Osteoblast (primary cell): ENCODE results near the gene MAST3. TPM values are rescaled to one million over a fixed set of nuclear protein-coding genes. Genes with fewer than 3 reads are reported as not detected.
A peak's percentile ranks its signal among the peaks of the same experiment; 100 is the strongest.

Experiments
- DNase-seq: peaks from one replicate; pipeline ENCODE4 v3.0.0; 2011; ENCODE audit warnings: low spot score, mixed read lengths; ENCODE audit not compliant: insufficient read length; ENCODE audit errors: missing footprints
- H2AFZ ChIP-seq: 2 replicates; pipeline ENCODE4 v1.6.0; 2011; ENCODE audit warnings: mild to moderate bottlenecking, low read length
- H3K27ac ChIP-seq: 2 replicates; pipeline ENCODE4 v1.5.1; 2011; ENCODE audit warnings: mild to moderate bottlenecking, low read depth, low read length, moderate library complexity
- H3K27me3 ChIP-seq: 2 replicates; pipeline ENCODE4 v1.6.0; 2012; ENCODE audit warnings: mild to moderate bottlenecking, control low read depth, inconsistent platforms, low read length, moderate library complexity; ENCODE audit not compliant: insufficient read depth
- H3K36me3 ChIP-seq: 2 replicates; pipeline ENCODE4 v1.5.1; 2011; ENCODE audit warnings: mild to moderate bottlenecking, low read length, control low read depth, moderate library complexity; ENCODE audit not compliant: insufficient read depth
- H3K4me1 ChIP-seq: 2 replicates; pipeline ENCODE4 v1.5.1; 2011; ENCODE audit warnings: mild to moderate bottlenecking, low read length, control low read depth, moderate library complexity; ENCODE audit not compliant: insufficient read depth
- H3K4me2 ChIP-seq: 2 replicates; pipeline ENCODE4 v1.6.0; 2011; ENCODE audit warnings: mild to moderate bottlenecking, low read length; ENCODE audit not compliant: insufficient read depth
- H3K4me3 ChIP-seq: fragments of 200-600 bp; sonication (generic); 3 replicates; pipeline ENCODE4 v1.5.1; 2012; ENCODE audit warnings: mild to moderate bottlenecking, low read length, inconsistent platforms; ENCODE audit not compliant: insufficient read depth
- H3K79me2 ChIP-seq: 2 replicates; pipeline ENCODE4 v1.6.0; 2012; ENCODE audit warnings: mild to moderate bottlenecking, low read length, control low read depth, inconsistent platforms; ENCODE audit not compliant: insufficient read depth
- H3K9me3 ChIP-seq: 2 replicates; pipeline ENCODE4 v1.5.1; 2011; ENCODE audit warnings: low read depth, low read length, control low read depth
- H4K20me1 ChIP-seq: 2 replicates; pipeline ENCODE4 v1.6.0; 2012; ENCODE audit warnings: mild to moderate bottlenecking, low read length, control low read depth; ENCODE audit not compliant: insufficient read depth
- CTCF ChIP-seq: IDR thresholded peaks from 2 replicates; pipeline ENCODE4 v1.5.1; 2011; ENCODE audit warnings: mild to moderate bottlenecking, low read depth, low read length, moderate library complexity; ENCODE audit errors: extremely low read depth
- total RNA-seq: library from RNA; depleted of rRNA; stranded (reverse); fragments of >200 nt; gene quantifications from 2 replicates; pipeline ENCODE4 v1.2.3, GENCODE V29; 2012

The MAST3 gene
- total RNA-seq, 1 donor, result 5.4 TPM

GRCh38 chr19:18055967-18056366 is 41.6 kb upstream of the MAST3 start:
- Histone ChIP-seq H3K79me2 (no peaks in the 10 kb centered on the region), H3K9me3 (no peaks in the 10 kb centered on the region), H3K36me3 (no peaks in the 10 kb centered on the region), H3K27me3 (no peaks in the 10 kb centered on the region), H3K27ac (no peak overlapping the region), H3K4me1 (peaks cover 8% of the 10 kb centered on the region), H3K4me2 (no peak overlapping the region), H4K20me1 (no peaks in the 10 kb centered on the region), H2AFZ (no peak overlapping the region), H3K4me3 (no peak overlapping the region)
- TF ChIP-seq CTCF, result no peak
- DNase-seq, result no peak

- DNase-seq, result peak; percentile 66
- no peaks in the 10 kb centered on the region for H3K27me3 ChIP-seq
- H3K4me2 ChIP-seq, result no peak overlapping the region
- H3K4me1 ChIP-seq, result peaks cover 5% of the 10 kb centered on the region
- no peak for TF ChIP-seq CTCF
- no peaks in the 10 kb centered on the region for H4K20me1 ChIP-seq
- no peaks in the 10 kb centered on the region for H3K36me3 ChIP-seq
- no peaks in the 10 kb centered on the region for H3K79me2 ChIP-seq
- H3K9me3 ChIP-seq, result no peaks in the 10 kb centered on the region
- peak overlapping the region; percentile 62 for H2AFZ ChIP-seq
- H3K4me3 ChIP-seq, result no peak overlapping the region
- H3K27ac ChIP-seq, result no peak overlapping the region
Observed at GRCh38 chr19:18057557-18057956, 40.0 kb upstream of the MAST3 start.

GRCh38 chr19:18058208-18059009 is 39.2 kb upstream of the MAST3 start:
- DNase-seq, result peak; percentile 97
- H3K4me1 ChIP-seq, result peaks cover 4% of the 10 kb centered on the region
- H3K27me3 ChIP-seq, result no peaks in the 10 kb centered on the region
- TF ChIP-seq CTCF, result peak; percentile 76
- peak overlapping the region; percentile 37 for H3K4me3 ChIP-seq
- H3K4me2 ChIP-seq, result peak overlapping the region; percentile 61
- H3K9me3 ChIP-seq, result no peaks in the 10 kb centered on the region
- no peaks in the 10 kb centered on the region for H4K20me1 ChIP-seq
- no peak overlapping the region for H3K27ac ChIP-seq
- H3K79me2 ChIP-seq, result no peaks in the 10 kb centered on the region
- H2AFZ ChIP-seq, result peak overlapping the region; percentile 91
- no peaks in the 10 kb centered on the region for H3K36me3 ChIP-seq

- DNase-seq, result no peak
- no peak overlapping the region for H2AFZ ChIP-seq
- no peaks in the 10 kb centered on the region for H4K20me1 ChIP-seq
- H3K27me3 ChIP-seq, result no peaks in the 10 kb centered on the region
- no peak overlapping the region for H3K4me3 ChIP-seq
- no peaks in the 10 kb centered on the region for H3K36me3 ChIP-seq
- no peaks in the 10 kb centered on the region for H3K4me1 ChIP-seq
- H3K27ac ChIP-seq, result no peak overlapping the region
- H3K9me3 ChIP-seq, result no peaks in the 10 kb centered on the region
- no peaks in the 10 kb centered on the region for H3K79me2 ChIP-seq
- H3K4me2 ChIP-seq, result no peak overlapping the region
- no peak for TF ChIP-seq CTCF
Observed at GRCh38 chr19:18059297-18059696, 38.3 kb upstream of the MAST3 start.
